HepG2 (cell line): ENCODE data around the gene OR6S1. TPM values are rescaled to one million over a fixed set of nuclear protein-coding genes. Genes with fewer than 3 reads are reported as not detected.

ENCODE experiments used
- GTF3A ChIP-seq: sonication (generic); formaldehyde crosslinking; conservative IDR thresholded peaks from 2 replicates; pipeline ENCODE4 v1.4.0; 2020; ENCODE audit warnings: mild to moderate bottlenecking, missing genetic modification reagents
- KDM6A ChIP-seq: IDR thresholded peaks from 2 replicates; pipeline ENCODE4 v1.6.1; 2016; ENCODE audit warnings: low read depth
- MAF1 ChIP-seq: sonication (generic); formaldehyde crosslinking; IDR thresholded peaks from 2 replicates; pipeline ENCODE4 v1.5.0; 2020; ENCODE audit warnings: missing genetic modification reagents, borderline replicate concordance
- NCOA2 ChIP-seq: sonication (generic); formaldehyde crosslinking; IDR thresholded peaks from 2 replicates; pipeline ENCODE4 v1.8.0; 2022; ENCODE audit warnings: inconsistent platforms
- REPIN1 ChIP-seq: sonication (generic); formaldehyde crosslinking; IDR thresholded peaks from 2 replicates; pipeline ENCODE4 v1.8.0; 2022; ENCODE audit warnings: missing genetic modification reagents, low read depth, mild to moderate bottlenecking, borderline replicate concordance
- SAP130 ChIP-seq: IDR thresholded peaks from 2 replicates; pipeline ENCODE4 v1.6.1; 2016; ENCODE audit warnings: low read depth
- ZC3H13 ChIP-seq: sonication (generic); formaldehyde crosslinking; IDR thresholded peaks from 2 replicates; pipeline ENCODE4 v1.8.1; 2023; ENCODE audit warnings: mild to moderate bottlenecking, missing genetic modification reagents, moderate library complexity
- ZEB1 ChIP-seq: IDR thresholded peaks from 2 replicates; pipeline ENCODE4 v1.6.1; 2012; ENCODE audit warnings: mild to moderate bottlenecking, low read depth, inconsistent platforms; ENCODE audit not compliant: insufficient replicate concordance
- ZNF121 ChIP-seq: sonication (generic); formaldehyde crosslinking; IDR thresholded peaks from 2 replicates; pipeline ENCODE4 v1.5.0; 2020; ENCODE audit warnings: mild to moderate bottlenecking, missing genetic modification reagents
- ZNF124 ChIP-seq: sonication (generic); formaldehyde crosslinking; IDR thresholded peaks from 2 replicates; pipeline ENCODE4 v1.4.0; 2020; ENCODE audit warnings: missing genetic modification reagents
- ZNF136 ChIP-seq: sonication (generic); formaldehyde crosslinking; IDR thresholded peaks from 2 replicates; pipeline ENCODE4 v1.8.1; 2022; ENCODE audit warnings: low read depth, mild to moderate bottlenecking, moderate library complexity, missing genetic modification reagents
- ZNF792 ChIP-seq: IDR thresholded peaks from 2 replicates; pipeline ENCODE4 v1.6.1; 2016
- ZSCAN12 ChIP-seq: sonication (generic); formaldehyde crosslinking; IDR thresholded peaks from 2 replicates; pipeline ENCODE4 v1.9.0; 2021; ENCODE audit warnings: mild to moderate bottlenecking, missing genetic modification reagents
- polyA plus RNA-seq, 8 experiments: library from polyadenylated mRNA; depleted of rRNA in 3 of 8; stranded (reverse) in 7 of 8; unstranded in 1 of 8; fragments of >200 nt; fragmentation: Illumina TruSeq in 4 of 8; extraction: Trizol in 4 of 8; gene quantifications; 2 replicates each; pipeline versions ENCODE4 v1.2.1 to v1.2.3, GENCODE V29; 2011 to 2016; ENCODE audit warnings: low read depth in 4 of 8, missing spikeins in 1 of 8, mixed read lengths in 1 of 8; ENCODE audit not compliant: insufficient read depth in 1 of 8
- total RNA-seq, 5 experiments: library from RNA; depleted of rRNA; stranded (reverse); fragments of >200 nt; fragmentation: Illumina TruSeq; extraction: Trizol; gene quantifications; 2 replicates each; pipeline ENCODE4 v1.2.3, GENCODE V29; 2016; ENCODE audit warnings: low read depth in 1 of 5
- TF ChIP-seq, protein P1 (sequence below): sonication (generic); formaldehyde crosslinking; conservative IDR thresholded peaks from 2 replicates; pipeline ENCODE4 v1.8.1; 2023; ENCODE audit warnings: missing genetic modification reagents
- TF ChIP-seq, protein P2 (sequence below): sonication (generic); formaldehyde crosslinking; IDR thresholded peaks from 2 replicates; pipeline ENCODE4 v1.9.0; 2021; ENCODE audit warnings: missing genetic modification reagents, mild to moderate bottlenecking, borderline replicate concordance
- TF ChIP-seq, protein P3 (sequence below): sonication (generic); formaldehyde crosslinking; IDR thresholded peaks from 2 replicates; pipeline ENCODE4 v1.8.1; 2023; ENCODE audit warnings: mild to moderate bottlenecking, inconsistent platforms, moderate library complexity, missing genetic modification reagents, borderline replicate concordance
- TF ChIP-seq, protein P4 (sequence below): sonication (generic); formaldehyde crosslinking; IDR thresholded peaks from 2 replicates; pipeline ENCODE4 v1.4.0; 2020; ENCODE audit warnings: low read depth, missing genetic modification reagents
- TF ChIP-seq, protein P5 (sequence below): sonication (generic); formaldehyde crosslinking; conservative IDR thresholded peaks from 2 replicates; pipeline ENCODE4 v1.4.0; 2020; ENCODE audit warnings: missing genetic modification reagents
- TF ChIP-seq, protein P6 (sequence below): sonication (generic); IDR thresholded peaks from 2 replicates; pipeline ENCODE4 v1.6.1; 2016; ENCODE audit warnings: low read depth, borderline replicate concordance

OR6S1 gene
- total and polyA plus RNA-seq, 2 of the 13 experiments (the other 11 are each of a cell fraction or from before 2014, with no cell fraction given) = 0.09 TPM; not detected in 1

DNA sequence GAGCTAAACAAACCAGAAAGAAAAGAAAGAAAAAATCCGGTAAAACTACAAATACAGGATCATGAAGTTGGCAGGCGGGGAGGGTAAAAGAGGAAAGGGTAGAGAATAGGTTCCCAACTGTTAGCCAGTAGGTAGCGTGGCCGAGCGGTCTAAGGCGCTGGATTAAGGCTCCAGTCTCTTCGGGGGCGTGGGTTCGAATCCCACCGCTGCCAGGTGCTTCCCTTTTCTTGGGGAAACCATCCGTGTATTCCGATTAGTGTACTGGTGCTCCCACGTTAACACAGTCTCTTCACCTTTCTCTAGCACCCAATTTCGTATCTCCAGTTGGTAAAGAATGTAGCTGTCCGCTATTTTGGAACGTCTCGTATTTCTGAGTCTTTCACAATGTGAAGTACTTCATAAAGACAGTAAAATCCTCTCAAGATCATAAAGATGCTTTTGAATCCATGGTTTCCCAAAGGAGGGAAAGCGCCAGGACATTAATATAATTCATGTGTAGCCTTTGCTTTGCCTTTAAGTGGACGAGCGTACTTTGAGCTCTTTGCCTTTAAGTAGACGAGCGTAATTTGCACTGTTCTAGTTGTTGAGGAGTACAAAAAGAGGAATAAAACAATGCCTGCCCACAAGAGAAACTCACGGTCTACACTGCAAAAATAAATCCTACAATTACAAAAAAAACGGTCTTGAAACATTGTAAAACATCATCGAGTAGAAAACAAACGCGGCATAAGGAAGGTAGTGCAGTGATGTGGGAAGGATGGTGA is 31.3 kb downstream of the OR6S1 start (continued):
- 0 out of 2 replicates have a peak, but pooled peaks have one; percentile 14 for TF ChIP-seq ZC3H13 (CRISPR knock-in tag)
- no peak; the same call in none of the 2 replicates for TF ChIP-seq ZNF792
- peak; percentile 64 for TF ChIP-seq SAP130 (CRISPR knock-in tag)
- TF ChIP-seq MAF1 (CRISPR knock-in tag) = peak; percentile 98
- TF ChIP-seq, protein P1, sequence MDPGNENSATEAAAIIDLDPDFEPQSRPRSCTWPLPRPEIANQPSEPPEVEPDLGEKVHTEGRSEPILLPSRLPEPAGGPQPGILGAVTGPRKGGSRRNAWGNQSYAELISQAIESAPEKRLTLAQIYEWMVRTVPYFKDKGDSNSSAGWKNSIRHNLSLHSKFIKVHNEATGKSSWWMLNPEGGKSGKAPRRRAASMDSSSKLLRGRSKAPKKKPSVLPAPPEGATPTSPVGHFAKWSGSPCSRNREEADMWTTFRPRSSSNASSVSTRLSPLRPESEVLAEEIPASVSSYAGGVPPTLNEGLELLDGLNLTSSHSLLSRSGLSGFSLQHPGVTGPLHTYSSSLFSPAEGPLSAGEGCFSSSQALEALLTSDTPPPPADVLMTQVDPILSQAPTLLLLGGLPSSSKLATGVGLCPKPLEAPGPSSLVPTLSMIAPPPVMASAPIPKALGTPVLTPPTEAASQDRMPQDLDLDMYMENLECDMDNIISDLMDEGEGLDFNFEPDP (CRISPR knock-in tag) = no peak
- no peak for TF ChIP-seq ZNF121
- TF ChIP-seq, protein P2, sequence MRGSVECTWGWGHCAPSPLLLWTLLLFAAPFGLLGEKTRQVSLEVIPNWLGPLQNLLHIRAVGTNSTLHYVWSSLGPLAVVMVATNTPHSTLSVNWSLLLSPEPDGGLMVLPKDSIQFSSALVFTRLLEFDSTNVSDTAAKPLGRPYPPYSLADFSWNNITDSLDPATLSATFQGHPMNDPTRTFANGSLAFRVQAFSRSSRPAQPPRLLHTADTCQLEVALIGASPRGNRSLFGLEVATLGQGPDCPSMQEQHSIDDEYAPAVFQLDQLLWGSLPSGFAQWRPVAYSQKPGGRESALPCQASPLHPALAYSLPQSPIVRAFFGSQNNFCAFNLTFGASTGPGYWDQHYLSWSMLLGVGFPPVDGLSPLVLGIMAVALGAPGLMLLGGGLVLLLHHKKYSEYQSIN (CRISPR knock-in tag) = no peak
- TF ChIP-seq, protein P3, sequence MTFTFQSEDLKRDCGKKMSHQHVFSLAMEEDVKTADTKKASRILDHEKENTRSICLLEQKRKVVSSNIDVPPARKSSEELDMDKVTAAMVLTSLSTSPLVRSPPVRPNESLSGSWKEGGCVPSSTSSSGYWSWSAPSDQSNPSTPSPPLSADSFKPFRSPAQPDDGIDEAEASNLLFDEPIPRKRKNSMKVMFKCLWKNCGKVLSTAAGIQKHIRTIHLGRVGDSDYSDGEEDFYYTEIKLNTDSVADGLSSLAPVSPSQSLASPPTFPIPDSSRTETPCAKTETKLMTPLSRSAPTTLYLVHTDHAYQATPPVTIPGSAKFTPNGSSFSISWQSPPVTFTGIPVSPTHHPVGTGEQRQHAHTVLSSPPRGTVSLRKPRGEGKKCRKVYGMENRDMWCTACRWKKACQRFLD (CRISPR knock-in tag) = no peak; the same call in 1 of the 2 replicates
- TF ChIP-seq ZSCAN12 (CRISPR knock-in tag) = no peak
- TF ChIP-seq ZEB1 = no peak
- TF ChIP-seq, protein P4, sequence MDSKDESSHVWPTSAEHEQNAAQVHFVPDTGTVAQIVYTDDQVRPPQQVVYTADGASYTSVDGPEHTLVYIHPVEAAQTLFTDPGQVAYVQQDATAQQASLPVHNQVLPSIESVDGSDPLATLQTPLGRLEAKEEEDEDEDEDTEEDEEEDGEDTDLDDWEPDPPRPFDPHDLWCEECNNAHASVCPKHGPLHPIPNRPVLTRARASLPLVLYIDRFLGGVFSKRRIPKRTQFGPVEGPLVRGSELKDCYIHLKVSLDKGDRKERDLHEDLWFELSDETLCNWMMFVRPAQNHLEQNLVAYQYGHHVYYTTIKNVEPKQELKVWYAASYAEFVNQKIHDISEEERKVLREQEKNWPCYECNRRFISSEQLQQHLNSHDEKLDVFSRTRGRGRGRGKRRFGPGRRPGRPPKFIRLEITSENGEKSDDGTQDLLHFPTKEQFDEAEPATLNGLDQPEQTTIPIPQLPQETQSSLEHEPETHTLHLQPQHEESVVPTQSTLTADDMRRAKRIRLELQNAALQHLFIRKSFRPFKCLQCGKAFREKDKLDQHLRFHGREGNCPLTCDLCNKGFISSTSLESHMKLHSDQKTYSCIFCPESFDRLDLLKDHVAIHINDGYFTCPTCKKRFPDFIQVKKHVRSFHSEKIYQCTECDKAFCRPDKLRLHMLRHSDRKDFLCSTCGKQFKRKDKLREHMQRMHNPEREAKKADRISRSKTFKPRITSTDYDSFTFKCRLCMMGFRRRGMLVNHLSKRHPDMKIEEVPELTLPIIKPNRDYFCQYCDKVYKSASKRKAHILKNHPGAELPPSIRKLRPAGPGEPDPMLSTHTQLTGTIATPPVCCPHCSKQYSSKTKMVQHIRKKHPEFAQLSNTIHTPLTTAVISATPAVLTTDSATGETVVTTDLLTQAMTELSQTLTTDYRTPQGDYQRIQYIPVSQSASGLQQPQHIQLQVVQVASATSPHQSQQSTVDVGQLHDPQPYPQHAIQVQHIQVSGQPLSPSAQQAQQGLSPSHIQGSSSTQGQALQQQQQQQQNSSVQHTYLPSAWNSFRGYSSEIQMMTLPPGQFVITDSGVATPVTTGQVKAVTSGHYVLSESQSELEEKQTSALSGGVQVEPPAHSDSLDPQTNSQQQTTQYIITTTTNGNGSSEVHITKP (CRISPR knock-in tag) = peak; percentile 61; the same call in 1 of the 2 replicates
- TF ChIP-seq, protein P5, sequence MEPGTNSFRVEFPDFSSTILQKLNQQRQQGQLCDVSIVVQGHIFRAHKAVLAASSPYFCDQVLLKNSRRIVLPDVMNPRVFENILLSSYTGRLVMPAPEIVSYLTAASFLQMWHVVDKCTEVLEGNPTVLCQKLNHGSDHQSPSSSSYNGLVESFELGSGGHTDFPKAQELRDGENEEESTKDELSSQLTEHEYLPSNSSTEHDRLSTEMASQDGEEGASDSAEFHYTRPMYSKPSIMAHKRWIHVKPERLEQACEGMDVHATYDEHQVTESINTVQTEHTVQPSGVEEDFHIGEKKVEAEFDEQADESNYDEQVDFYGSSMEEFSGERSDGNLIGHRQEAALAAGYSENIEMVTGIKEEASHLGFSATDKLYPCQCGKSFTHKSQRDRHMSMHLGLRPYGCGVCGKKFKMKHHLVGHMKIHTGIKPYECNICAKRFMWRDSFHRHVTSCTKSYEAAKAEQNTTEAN (CRISPR knock-in tag) = no peak
- TF ChIP-seq KDM6A (CRISPR knock-in tag) = no peak
- TF ChIP-seq, protein P6, sequence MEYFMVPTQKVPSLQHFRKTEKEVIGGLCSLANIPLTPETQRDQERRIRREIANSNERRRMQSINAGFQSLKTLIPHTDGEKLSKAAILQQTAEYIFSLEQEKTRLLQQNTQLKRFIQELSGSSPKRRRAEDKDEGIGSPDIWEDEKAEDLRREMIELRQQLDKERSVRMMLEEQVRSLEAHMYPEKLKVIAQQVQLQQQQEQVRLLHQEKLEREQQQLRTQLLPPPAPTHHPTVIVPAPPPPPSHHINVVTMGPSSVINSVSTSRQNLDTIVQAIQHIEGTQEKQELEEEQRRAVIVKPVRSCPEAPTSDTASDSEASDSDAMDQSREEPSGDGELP = peak; percentile 57; the same call in 1 of the 2 replicates
- TF ChIP-seq ZNF136 = no peak
- TF ChIP-seq REPIN1 (CRISPR knock-in tag) = peak; percentile 72; the same call in 1 of the 2 replicates
- no peak; the same call in 1 of the 2 replicates for TF ChIP-seq ZNF124 (CRISPR knock-in tag)
- peak; percentile 83 for TF ChIP-seq GTF3A (CRISPR knock-in tag)
- TF ChIP-seq NCOA2 = peak; percentile 56; the same call in 1 of the 2 replicates
